IMR-90 (cell line): ENCODE measurements around the gene SPATA32. TPM values are rescaled to one million over a fixed set of nuclear protein-coding genes. Genes with fewer than 3 reads are reported as not detected.

Experiments used
- ATAC-seq: fragments of 200-7000 bp; cut with Tn5 transposase; 2 replicates; pipeline ENCODE4 v1.9.1; 2020; ENCODE audit warnings: low read depth, mild to moderate bottlenecking, moderate library complexity
- BruUV-seq: library from RNA; stranded (reverse); fragments of 400-500 nt; replicated peaks from 2 replicates; lab custom pipeline; 2021; lab: Mats Ljungman, UMichigan
- CTCF ChIA-PET: fragments of 300-600 bp; formaldehyde crosslinking; extraction: SDS; loops from one replicate; lab custom pipeline; 2021; ENCODE audit warnings: antibody characterized with exemption; lab: Yijun Ruan, JAX
- POLR2A ChIA-PET: fragments of 300-600 bp; sonication (Branson Sonifier 250); formaldehyde crosslinking; loops from one replicate; lab custom pipeline; 2022; ENCODE audit warnings: antibody characterized with exemption; ENCODE audit not compliant: unreplicated experiment; lab: Charles Lee
- DNase-seq: peaks from one replicate; pipeline ENCODE4 v3.0.0; 2013
- H2AFZ ChIP-seq: replicated peaks from 2 replicates; pipeline ENCODE3; 2013; ENCODE audit warnings: low read length, mild to moderate bottlenecking; ENCODE audit not compliant: poor library complexity
- H2AK5ac ChIP-seq: 2 replicates; pipeline ENCODE4 v1.6.1; 2013; ENCODE audit warnings: low read depth, low read length, inconsistent platforms
- H2AK9ac ChIP-seq: replicated peaks from 2 replicates; pipeline ENCODE3; 2013; ENCODE audit warnings: mild to moderate bottlenecking, low read depth, low read length, moderate library complexity; ENCODE audit not compliant: poor library complexity
- H2BK120ac ChIP-seq: 2 replicates; pipeline ENCODE4 v1.6.1; 2013; ENCODE audit warnings: low read depth, low read length, inconsistent platforms
- H2BK15ac ChIP-seq: 3 replicates; pipeline ENCODE4 v1.6.1; 2013; ENCODE audit warnings: low read depth, low read length, inconsistent platforms
- H2BK20ac ChIP-seq: 2 replicates; pipeline ENCODE4 v1.6.1; 2013; ENCODE audit warnings: low read depth, mild to moderate bottlenecking, inconsistent platforms, low read length, moderate library complexity
- H2BK5ac ChIP-seq: 2 replicates; pipeline ENCODE4 v1.6.1; 2013; ENCODE audit warnings: mild to moderate bottlenecking, low read depth, low read length, inconsistent platforms; ENCODE audit not compliant: poor library complexity, severe bottlenecking
- H3K14ac ChIP-seq: replicated peaks from 2 replicates; pipeline ENCODE4 v1.6.1; 2013; ENCODE audit warnings: low read depth, low read length, inconsistent platforms
- H3K18ac ChIP-seq: 2 replicates; pipeline ENCODE4 v1.6.1; 2013; ENCODE audit warnings: low read depth, low read length, control low read depth
- H3K23ac ChIP-seq: 2 replicates; pipeline ENCODE4 v1.6.1; 2013; ENCODE audit warnings: low read depth, low read length, inconsistent platforms
- H3K27ac ChIP-seq: 2 replicates; pipeline ENCODE4 v1.5.1; 2013; ENCODE audit warnings: mild to moderate bottlenecking, control low read depth, low read length; ENCODE audit not compliant: insufficient read depth
- H3K27me3 ChIP-seq: 2 replicates; pipeline ENCODE4 v1.6.1; 2013; ENCODE audit warnings: low read length; ENCODE audit not compliant: control insufficient read depth, insufficient read depth
- H3K36me3 ChIP-seq: 2 replicates; pipeline ENCODE4 v1.6.1; 2013; ENCODE audit warnings: low read length, mixed read lengths; ENCODE audit not compliant: control insufficient read depth, insufficient read depth
- H3K4ac ChIP-seq: 2 replicates; pipeline ENCODE4 v1.6.1; 2013; ENCODE audit warnings: low read depth, low read length, inconsistent platforms
- H3K4me1 ChIP-seq: 2 replicates; pipeline ENCODE4 v1.6.1; 2013; ENCODE audit warnings: low read length, mixed read lengths; ENCODE audit not compliant: control insufficient read depth, insufficient read depth
- H3K4me2 ChIP-seq: 2 replicates; pipeline ENCODE4 v1.6.1; 2013; ENCODE audit warnings: low read depth, mild to moderate bottlenecking, control low read depth, low read length, moderate library complexity
- H3K4me3 ChIP-seq: 2 replicates; pipeline ENCODE4 v1.5.1; 2013; ENCODE audit warnings: low read depth, mild to moderate bottlenecking, control low read depth, low read length, moderate library complexity; ENCODE audit not compliant: insufficient read depth
- H3K56ac ChIP-seq: 2 replicates; pipeline ENCODE4 v1.6.1; 2013; ENCODE audit warnings: low read length, inconsistent platforms; ENCODE audit not compliant: insufficient read depth; ENCODE audit errors: extremely low read depth
- H3K79me1 ChIP-seq, 2 experiments: 2 replicates each; pipeline ENCODE4 v1.6.1; 2013; ENCODE audit warnings: low read length in 2 of 2, inconsistent platforms in 1 of 2, low read depth in 1 of 2
- H3K9ac ChIP-seq: 2 replicates; pipeline ENCODE4 v1.6.1; 2013; ENCODE audit warnings: low read depth, low read length, control low read depth
- H3K9me1 ChIP-seq: 2 replicates; pipeline ENCODE4 v1.6.1; 2013; ENCODE audit warnings: low read length, inconsistent platforms; ENCODE audit not compliant: insufficient read depth
- H3K9me3 ChIP-seq: 2 replicates; pipeline ENCODE4 v1.6.1; 2013; ENCODE audit warnings: low read length; ENCODE audit not compliant: control insufficient read depth, insufficient read depth
- H4K20me1 ChIP-seq: 2 replicates; pipeline ENCODE4 v1.6.1; 2013; ENCODE audit warnings: low read length, inconsistent platforms; ENCODE audit not compliant: insufficient read depth
- H4K5ac ChIP-seq: 2 replicates; pipeline ENCODE4 v1.6.1; 2013; ENCODE audit warnings: mild to moderate bottlenecking, low read depth, low read length, control low read depth
- H4K8ac ChIP-seq, 2 experiments: 2 replicates each; pipeline ENCODE4 v1.6.1; 2013; ENCODE audit warnings: low read depth in 2 of 2, low read length in 2 of 2, control low read depth in 1 of 2, inconsistent platforms in 1 of 2
- H4K91ac ChIP-seq: 2 replicates; pipeline ENCODE4 v1.6.1; 2013; ENCODE audit warnings: low read depth, low read length, inconsistent platforms; ENCODE audit not compliant: insufficient read depth
- RAD21 ChIP-seq: IDR thresholded peaks from 2 replicates; pipeline ENCODE4 v1.6.1; 2012; ENCODE audit warnings: low read length, improper control_type of control experiment
- RCOR1 ChIP-seq: IDR thresholded peaks from 2 replicates; pipeline ENCODE4 v1.6.1; 2012; ENCODE audit warnings: mild to moderate bottlenecking, low read length, improper control_type of control experiment; ENCODE audit not compliant: insufficient replicate concordance
- WGBS, 2 experiments: methylation state at CpG; one replicate each; pipeline versions ENCODE4 v1.1.5 to v1.1.7; 2013; ENCODE audit warnings: missing lambda C conversion rate in 2 of 2; ENCODE audit not compliant: insufficient read length in 1 of 2; ENCODE audit errors: extremely low coverage in 2 of 2; 5-methylcytosine and 5-hydroxymethylcytosine counted together
- dilution Hi-C: fragments of 300-500 bp; cut with HindIII; formaldehyde crosslinking; loops from one replicate; pipeline ENCODE4 v1.14.3; 2018; ENCODE audit warnings: low sequenced_read_pairs; ENCODE audit not compliant: unreplicated experiment
- in situ Hi-C: fragments of 300-500 bp; cut with MboI; formaldehyde crosslinking; loops from 3 replicates; pipeline ENCODE4 v1.14.3; 2019; ENCODE audit warnings: low sequenced_read_pairs, inconsistent platforms, mixed read lengths
- intact Hi-C: fragments of 100-400 bp; cut with micrococcal nuclease; formaldehyde crosslinking; loops from 2 replicates; pipeline ENCODE4 v1.10.0; 2022
- polyA plus RNA-seq, 3 experiments: library from polyadenylated mRNA; depleted of rRNA; stranded (reverse); fragments of >200 nt; gene quantifications; 2 replicates each; pipeline ENCODE4 v1.2.3, GENCODE V29; 2012; ENCODE audit warnings: low replicate concordance in 1 of 3
- total RNA-seq: library from RNA; depleted of rRNA; stranded (reverse); fragments of >200 nt; gene quantifications from 2 replicates; pipeline ENCODE4 v1.2.3, GENCODE V29; 2012

SPATA32 gene
- total and polyA plus RNA-seq, 2 of the 4 experiments (the other 2 are of a cell fraction), result 0.18 TPM; not detected in 1

DNA sequence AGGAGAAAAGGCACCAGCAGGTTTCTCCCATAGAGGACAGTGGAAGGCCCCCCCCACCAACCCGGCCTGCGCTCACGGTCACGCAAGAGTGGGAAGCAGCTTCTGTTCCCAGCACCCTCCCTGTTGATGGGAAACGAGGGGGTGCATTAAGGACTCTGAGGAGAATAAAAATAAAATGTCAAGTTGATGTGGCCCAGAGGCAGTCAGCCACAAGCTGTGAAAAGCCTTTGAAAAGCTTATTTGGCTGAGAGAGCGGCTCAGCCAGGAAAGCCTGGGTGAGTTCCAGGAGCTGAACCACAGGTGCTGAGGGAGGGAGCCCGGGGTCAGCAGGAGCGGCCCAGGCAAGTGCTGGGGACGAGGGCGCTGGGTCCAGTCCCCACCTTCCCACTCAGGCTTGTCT lies 26.9 kb upstream of the SPATA32 start:
- H4K91ac ChIP-seq, result no peak overlapping the region
- H3K23ac ChIP-seq, result no peak overlapping the region
- no peak overlapping the region for H3K9ac ChIP-seq
- H4K8ac ChIP-seq, result no peak overlapping the region
- no peak overlapping the region for H2BK120ac ChIP-seq
- ChIA-PET CTCF (interaction anchor here (1.2 kb wide), 1 partner anchor 23 kb away, joined by 3 read pairs; no protein-coding TSS in a partner anchor), POLR2A (no interaction called here)
- DNase-seq (no peak), ATAC-seq (no peak)
- dilution Hi-C loops, result no loop called here
- H3K4ac ChIP-seq, result no peak overlapping the region
- H3K14ac ChIP-seq, result no peak overlapping the region
- WGBS, 2 experiments, result 73% methylated on average over 3 of the region's 10 CpGs; no CpG with 5 or more reads in 1 of the 2 experiments
- H3K36me3 ChIP-seq, result peaks cover 57% of the 10 kb centered on the region
- peaks cover 45% of the 10 kb centered on the region for H4K20me1 ChIP-seq
- H2BK20ac ChIP-seq, result no peak overlapping the region
- peaks cover 26 to 52% of the 10 kb centered on the region in 2 experiments for H3K79me1 ChIP-seq
- H3K9me1 ChIP-seq, result peaks cover 30% of the 10 kb centered on the region
- H2BK5ac ChIP-seq, result no peak overlapping the region
- no peak overlapping the region for H4K5ac ChIP-seq
- H3K9me3 ChIP-seq, result no peaks in the 10 kb centered on the region
- H3K56ac ChIP-seq, result no peak overlapping the region
- no peak overlapping the region for H2BK15ac ChIP-seq
- intact Hi-C loops, result no loop called here
- H3K18ac ChIP-seq, result no peak overlapping the region
- no peaks in the 10 kb centered on the region for H3K27me3 ChIP-seq
- H3K27ac ChIP-seq, result no peak overlapping the region
- no peak overlapping the region for H2AK5ac ChIP-seq
- H2AK9ac ChIP-seq, result no peak overlapping the region
- H3K4me2 ChIP-seq, result no peak overlapping the region
- TF ChIP-seq RAD21 (no peak), RCOR1 (no peak)
- H2AFZ ChIP-seq, result no peak overlapping the region
- H3K4me1 ChIP-seq, result peaks cover 27% of the 10 kb centered on the region
- in situ Hi-C loops, result no loop called here
- no peak overlapping the region for H3K4me3 ChIP-seq
- BruUV-seq, result no TSS peak
